ENCODE data around the gene NPPA.

GRCh38 chr1:11860587-11860986 is 13.0 kb upstream of the NPPA start:
- no peak for TF ChIP-seq EZH2 (IDR thresholded peaks at IDR 0.05; ENCODE audit: insufficient read depth, poor library complexity, severe bottlenecking)
- TF ChIP-seq EZH2phosphoT487 (IDR thresholded peaks at IDR 0.05; ENCODE audit: insufficient read depth, low read depth): no peak
